Effector memory CD8-positive, alpha-beta T cell (primary cell): ENCODE data around the gene CDH13.

Source experiments
- ATAC-seq: fragments of 150-1000 bp; cut with Tn5 transposase; replicated peaks from 2 replicates; pipeline ENCODE4 v1.10.0; 2021; ENCODE audit warnings: mild to moderate bottlenecking, moderate library complexity
- DNase-seq, 3 experiments: peaks; one replicate each; pipeline ENCODE4 v3.0.0; 2021
- H3K27ac Mint-ChIP-seq, 2 donors: one replicate each; pipeline ENCODE4 v1.8.0; 2022; ENCODE audit warnings: mild to moderate bottlenecking in 2 of 2, mixed read lengths in 2 of 2, moderate library complexity in 2 of 2
- H3K27me3 Mint-ChIP-seq, 2 donors: one replicate each; pipeline ENCODE4 v1.8.0; 2022; ENCODE audit warnings: mixed read lengths in 2 of 2
- H3K36me3 Mint-ChIP-seq: one replicate; pipeline ENCODE4 v1.8.0; 2022; ENCODE audit warnings: mild to moderate bottlenecking, moderate library complexity, mixed read lengths; ENCODE audit not compliant: insufficient read depth
- H3K4me1 Mint-ChIP-seq, 2 donors: one replicate each; pipeline ENCODE4 v1.8.0; 2022; ENCODE audit warnings: low read depth in 2 of 2, mixed read lengths in 2 of 2
- H3K4me3 Mint-ChIP-seq, 2 donors: one replicate each; pipeline ENCODE4 v1.8.0; 2022; ENCODE audit warnings: mild to moderate bottlenecking in 2 of 2, mixed read lengths in 2 of 2, moderate library complexity in 2 of 2
- H3K9me3 Mint-ChIP-seq, 2 donors: one replicate each; pipeline ENCODE4 v1.8.0; 2022; ENCODE audit warnings: mixed read lengths in 2 of 2

The CDH13 gene

DNA sequence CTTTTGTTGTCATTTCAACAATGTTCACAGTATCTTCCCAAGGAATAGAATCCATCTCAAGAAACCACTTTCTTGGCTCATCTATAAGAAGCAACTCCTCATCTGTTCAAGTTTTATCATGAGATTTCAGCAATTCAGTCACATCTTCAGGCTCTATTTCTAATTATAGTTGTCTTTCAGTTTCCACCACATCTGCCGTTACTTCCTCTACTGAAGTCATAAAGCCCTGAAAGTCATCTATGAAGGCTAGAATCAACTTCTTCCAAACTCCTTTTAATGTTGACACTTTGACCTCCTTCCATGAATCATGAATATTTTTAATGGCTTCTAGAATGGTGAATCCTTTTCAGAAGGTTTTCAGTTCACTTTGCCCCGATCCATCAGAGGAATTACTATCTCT, 102.1 kb downstream of the CDH13 start:
- Mint-ChIP-seq H3K9me3 (no peaks in the 10 kb centered on the region), H3K36me3 (no peaks in the 10 kb centered on the region), H3K27ac (no peak overlapping the region), H3K4me3 (no peak overlapping the region), H3K4me1 (no peaks in the 10 kb centered on the region), H3K27me3 (no peaks in the 10 kb centered on the region)
- DNase-seq = no peak
- no peak for ATAC-seq

DNA sequence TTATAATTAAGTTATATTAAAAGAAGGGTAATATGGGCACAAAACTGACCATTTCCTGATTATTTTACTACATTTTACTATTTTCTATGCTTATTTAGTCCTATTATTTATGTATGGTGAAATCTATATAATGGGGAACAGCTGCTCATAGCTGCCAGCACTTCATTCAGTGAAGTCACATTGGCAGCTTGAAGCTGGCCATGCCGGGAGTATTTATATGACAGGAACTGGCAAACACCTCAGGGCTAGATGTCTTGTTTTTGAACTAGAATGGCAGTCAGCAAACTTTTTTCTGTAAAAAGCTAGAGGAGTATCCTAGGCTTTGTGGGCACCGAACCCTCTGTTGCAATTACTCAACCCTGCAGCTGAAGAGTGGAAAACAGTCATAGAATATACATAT, 104.1 kb downstream of the CDH13 start:
- ATAC-seq (no peak), DNase-seq (no peak)
- H3K4me1 Mint-ChIP-seq = no peaks in the 10 kb centered on the region
- no peaks in the 10 kb centered on the region for H3K36me3 Mint-ChIP-seq
- H3K27ac Mint-ChIP-seq = no peak overlapping the region
- H3K9me3 Mint-ChIP-seq = no peaks in the 10 kb centered on the region
- no peaks in the 10 kb centered on the region for H3K27me3 Mint-ChIP-seq
- H3K4me3 Mint-ChIP-seq = no peak overlapping the region

DNA sequence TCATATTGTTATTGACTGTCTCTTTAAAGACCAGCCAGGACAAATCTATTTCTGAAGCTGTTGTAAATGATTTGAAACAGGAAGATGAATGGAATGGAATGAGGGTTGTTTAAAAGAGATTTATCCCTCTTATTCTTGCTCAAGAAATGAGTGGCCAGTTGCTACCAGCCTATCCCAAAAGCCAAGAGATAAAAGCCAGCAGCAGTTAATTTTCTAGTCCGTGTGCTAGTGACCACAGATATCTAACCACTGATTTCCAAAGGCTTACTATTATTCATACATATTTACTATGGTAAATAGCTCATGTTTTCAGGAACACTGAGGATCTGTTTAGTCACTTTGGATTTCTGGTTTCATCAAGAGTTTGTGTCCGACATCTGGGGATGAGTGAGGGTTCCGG, 105.7 kb downstream of the CDH13 start:
- no peak overlapping the region for H3K4me3 Mint-ChIP-seq
- DNase-seq (no peak), ATAC-seq (no peak)
- H3K27me3 Mint-ChIP-seq = peaks cover 7 to 10% of the 10 kb centered on the region in 2 donors
- no peaks in the 10 kb centered on the region for H3K4me1 Mint-ChIP-seq
- no peaks in the 10 kb centered on the region for H3K36me3 Mint-ChIP-seq
- no peaks in the 10 kb centered on the region for H3K9me3 Mint-ChIP-seq
- no peak overlapping the region for H3K27ac Mint-ChIP-seq

DNA sequence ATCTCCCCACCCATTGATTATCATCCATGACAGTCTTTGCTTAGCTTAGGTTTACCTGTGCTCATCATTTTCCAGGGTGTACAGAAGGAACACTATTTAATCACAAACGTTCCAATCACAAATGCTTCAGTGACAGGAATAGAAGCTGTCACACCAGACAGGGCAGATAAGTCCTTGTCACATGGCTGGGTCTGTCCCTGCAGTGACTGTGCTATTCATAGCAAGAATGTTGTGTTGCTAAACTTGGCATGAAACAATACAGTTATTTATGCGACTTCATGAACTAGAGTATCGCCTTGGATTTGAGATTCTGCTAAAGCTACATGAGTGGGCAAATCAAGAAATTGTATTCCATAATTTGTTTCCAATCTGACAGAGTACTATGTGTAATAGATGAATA, 108.4 kb downstream of the CDH13 start:
- no peak overlapping the region for H3K27ac Mint-ChIP-seq
- H3K4me3 Mint-ChIP-seq = no peak overlapping the region
- peaks cover 9 to 22% of the 10 kb centered on the region in 2 donors for H3K27me3 Mint-ChIP-seq
- ATAC-seq = no peak
- no peaks in the 10 kb centered on the region for H3K9me3 Mint-ChIP-seq
- DNase-seq = no peak
- H3K4me1 Mint-ChIP-seq = peaks cover 0 to 5% of the 10 kb centered on the region in 2 donors
- H3K36me3 Mint-ChIP-seq = no peaks in the 10 kb centered on the region

DNA sequence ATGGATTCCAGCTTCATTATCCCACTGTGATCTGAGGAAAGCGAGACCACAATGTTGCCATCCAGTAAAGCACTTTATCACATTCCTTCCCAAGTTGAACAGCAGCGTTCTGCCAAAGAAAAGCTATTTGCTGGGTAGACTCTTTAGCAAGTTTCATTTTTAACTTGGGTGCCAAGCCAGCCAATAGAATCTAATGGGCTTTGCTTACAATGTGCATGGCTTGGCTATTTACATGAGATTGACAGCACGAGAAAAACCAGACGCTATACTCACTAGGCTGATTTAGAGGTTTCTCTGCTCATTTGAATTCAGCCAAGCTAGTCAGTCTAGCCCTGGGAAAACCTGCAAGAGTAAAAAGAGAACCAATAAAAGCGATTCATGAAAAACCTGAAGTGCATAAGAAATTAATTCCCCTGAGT, 108.9 kb downstream of the CDH13 start:
- ATAC-seq = no peak
- Mint-ChIP-seq H3K9me3 (no peaks in the 10 kb centered on the region), H3K4me1 (peaks cover 0 to 5% of the 10 kb centered on the region in 2 donors), H3K27me3 (peaks cover 12 to 27% of the 10 kb centered on the region in 2 donors), H3K4me3 (no peak overlapping the region), H3K27ac (no peak overlapping the region), H3K36me3 (no peaks in the 10 kb centered on the region)
- no peak for DNase-seq

DNA sequence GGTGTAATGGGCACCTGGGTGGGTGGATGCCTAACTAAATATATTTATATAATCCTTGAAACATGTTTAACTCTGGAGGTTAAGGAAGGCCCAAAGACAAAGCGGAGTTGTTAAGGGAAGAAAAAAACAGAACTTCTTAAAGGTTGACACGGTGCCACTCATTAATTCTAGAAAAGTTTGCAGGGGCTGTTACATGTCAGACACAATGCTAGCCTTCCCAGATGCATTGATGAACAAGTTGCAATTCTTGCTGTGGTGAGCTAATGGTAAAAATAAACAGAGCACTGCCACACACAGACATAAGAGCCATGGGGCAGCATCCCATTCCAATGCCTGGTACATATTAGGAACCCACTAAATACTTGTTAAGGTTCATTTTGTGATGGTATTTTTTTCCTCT, 109.5 kb downstream of the CDH13 start:
- DNase-seq (no peak), ATAC-seq (no peak)
- H3K9me3 Mint-ChIP-seq = no peaks in the 10 kb centered on the region
- peaks cover 17 to 32% of the 10 kb centered on the region in 2 donors for H3K27me3 Mint-ChIP-seq
- H3K36me3 Mint-ChIP-seq = no peaks in the 10 kb centered on the region
- peaks cover 0 to 5% of the 10 kb centered on the region in 2 donors for H3K4me1 Mint-ChIP-seq
- H3K4me3 Mint-ChIP-seq = no peak overlapping the region
- H3K27ac Mint-ChIP-seq = no peak overlapping the region

DNA sequence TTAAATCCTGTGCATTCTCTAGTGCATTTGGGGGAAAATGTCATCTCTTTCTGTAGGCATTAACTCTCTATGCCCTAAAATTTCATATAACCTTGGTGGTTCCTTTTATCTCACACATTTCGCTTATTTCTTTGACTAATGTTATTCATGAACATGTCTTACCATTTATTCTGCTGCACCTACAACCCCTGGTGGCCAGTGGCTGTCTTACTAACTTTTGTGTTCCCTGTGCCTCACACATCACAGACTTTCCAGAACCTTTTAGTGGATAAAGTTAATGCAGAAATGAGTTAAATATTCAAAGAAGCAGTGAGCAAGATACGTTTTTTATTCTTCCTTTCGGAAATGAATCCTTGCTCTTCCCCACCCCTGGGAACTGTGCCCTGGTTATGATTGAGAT, 111.9 kb downstream of the CDH13 start:
- no peaks in the 10 kb centered on the region for H3K36me3 Mint-ChIP-seq

DNA sequence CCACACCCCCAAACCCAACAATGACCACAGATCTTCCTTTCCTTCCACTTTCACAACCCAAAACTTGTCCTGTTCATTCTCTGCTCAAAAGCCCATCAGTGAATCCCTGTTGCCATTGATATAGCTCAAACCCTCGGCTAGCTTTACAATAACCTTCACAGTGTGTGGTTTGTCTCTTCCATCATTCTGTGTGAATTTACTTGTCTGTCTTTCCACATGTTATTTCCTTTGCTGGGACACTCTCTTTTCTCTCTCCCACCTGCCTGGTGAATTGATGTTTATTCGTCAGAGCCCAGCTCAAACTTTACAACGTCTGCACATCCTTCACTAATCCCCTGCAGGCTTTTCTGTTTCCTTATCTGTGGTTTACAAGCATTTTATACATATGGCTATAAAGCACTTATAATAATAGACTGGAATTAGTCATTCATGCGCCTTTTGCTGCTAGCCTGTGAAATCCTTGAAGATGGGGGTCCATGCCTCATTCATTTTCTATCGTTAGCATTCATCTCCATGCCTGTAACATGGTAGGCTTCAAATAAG, 114.4 kb downstream of the CDH13 start:
- no peak for ATAC-seq
- peaks cover 33 to 44% of the 10 kb centered on the region in 2 donors for H3K27me3 Mint-ChIP-seq
- H3K9me3 Mint-ChIP-seq = no peaks in the 10 kb centered on the region
- peaks cover 0 to 5% of the 10 kb centered on the region in 2 donors for H3K4me1 Mint-ChIP-seq
- H3K4me3 Mint-ChIP-seq = no peak overlapping the region
- no peak overlapping the region for H3K27ac Mint-ChIP-seq
- no peaks in the 10 kb centered on the region for H3K36me3 Mint-ChIP-seq
- DNase-seq = no peak

More for the DNA sequence above, 111.9 kb downstream of the CDH13 start:
- ATAC-seq (no peak), DNase-seq (no peak)
- Mint-ChIP-seq H3K4me1 (peaks cover 0 to 5% of the 10 kb centered on the region in 2 donors), H3K4me3 (no peak overlapping the region), H3K9me3 (no peaks in the 10 kb centered on the region), H3K27me3 (peaks cover 21 to 35% of the 10 kb centered on the region in 2 donors), H3K27ac (no peak overlapping the region)

DNA sequence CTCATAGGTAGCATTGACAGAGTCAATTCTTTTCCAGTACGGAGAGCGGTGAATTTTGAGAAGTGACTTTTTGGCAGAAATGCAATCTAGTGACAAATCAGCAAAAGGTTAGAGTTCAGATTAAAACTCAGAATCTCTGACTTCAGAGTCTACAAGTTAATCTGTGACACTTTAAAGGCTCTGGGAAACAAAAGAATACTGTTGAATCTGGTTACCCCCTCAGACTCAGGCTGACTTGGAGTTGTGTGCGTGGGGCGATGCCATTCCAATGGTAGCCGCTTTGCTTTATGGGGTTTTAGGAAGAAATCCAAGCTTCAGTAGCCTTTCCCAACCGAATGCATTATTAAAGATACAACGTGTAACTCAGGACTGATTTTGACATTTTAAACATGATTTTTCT, 118.2 kb downstream of the CDH13 start:
- Mint-ChIP-seq H3K9me3 (no peaks in the 10 kb centered on the region), H3K27ac (no peak overlapping the region), H3K4me1 (no peaks in the 10 kb centered on the region), H3K36me3 (no peaks in the 10 kb centered on the region), H3K27me3 (peaks cover 48 to 51% of the 10 kb centered on the region in 2 donors), H3K4me3 (no peak overlapping the region)
- ATAC-seq (no peak), DNase-seq (no peak)

DNA sequence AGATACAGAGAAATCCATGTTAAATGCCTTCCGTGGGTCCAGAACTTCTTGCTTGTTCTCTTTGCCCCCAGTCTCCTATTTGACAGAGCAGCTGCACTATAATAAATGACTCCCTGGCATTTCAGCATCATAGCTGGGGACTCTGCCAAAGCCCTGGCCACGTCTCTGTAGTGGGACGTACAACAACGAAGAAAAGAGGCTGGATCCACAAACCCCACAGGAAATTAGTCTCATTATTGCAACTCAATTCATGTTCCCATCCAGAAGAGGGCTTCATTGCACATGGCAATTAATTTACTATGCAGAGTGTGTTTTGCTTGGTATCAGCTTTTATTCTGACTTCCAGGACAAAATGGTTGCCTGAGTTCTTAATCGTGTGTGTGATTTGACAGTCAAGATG, 121.3 kb downstream of the CDH13 start:
- H3K9me3 Mint-ChIP-seq = no peaks in the 10 kb centered on the region
- no peak overlapping the region for H3K4me3 Mint-ChIP-seq
- H3K27ac Mint-ChIP-seq = no peak overlapping the region
- peaks cover 41 to 43% of the 10 kb centered on the region in 2 donors for H3K27me3 Mint-ChIP-seq
- H3K36me3 Mint-ChIP-seq = no peaks in the 10 kb centered on the region
- DNase-seq = no peak
- no peaks in the 10 kb centered on the region for H3K4me1 Mint-ChIP-seq
- ATAC-seq = no peak

DNA sequence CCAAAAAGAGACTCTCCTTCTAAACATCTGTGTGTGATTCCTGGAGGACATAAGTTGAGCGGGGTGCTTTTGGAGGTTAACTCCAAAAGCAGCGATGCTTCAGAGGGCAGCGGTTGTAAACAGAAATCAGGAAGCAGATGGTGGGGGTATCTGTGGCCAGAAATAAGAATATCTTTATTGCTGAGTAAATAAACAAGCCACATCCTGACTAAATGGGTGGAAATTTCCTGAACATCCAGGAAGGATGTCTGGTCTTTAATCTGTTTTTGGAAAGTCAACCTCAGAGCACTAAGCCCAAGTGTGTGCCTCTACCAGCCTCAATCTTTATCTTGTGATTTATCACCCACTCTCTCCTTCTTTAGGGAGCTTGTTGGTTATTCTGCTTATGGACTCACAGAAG, 123.3 kb downstream of the CDH13 start:
- Mint-ChIP-seq H3K27ac (no peak overlapping the region), H3K4me1 (no peaks in the 10 kb centered on the region), H3K9me3 (no peaks in the 10 kb centered on the region), H3K36me3 (no peaks in the 10 kb centered on the region), H3K4me3 (no peak overlapping the region), H3K27me3 (peaks cover 31 to 34% of the 10 kb centered on the region in 2 donors)
- ATAC-seq (no peak), DNase-seq (no peak)

DNA sequence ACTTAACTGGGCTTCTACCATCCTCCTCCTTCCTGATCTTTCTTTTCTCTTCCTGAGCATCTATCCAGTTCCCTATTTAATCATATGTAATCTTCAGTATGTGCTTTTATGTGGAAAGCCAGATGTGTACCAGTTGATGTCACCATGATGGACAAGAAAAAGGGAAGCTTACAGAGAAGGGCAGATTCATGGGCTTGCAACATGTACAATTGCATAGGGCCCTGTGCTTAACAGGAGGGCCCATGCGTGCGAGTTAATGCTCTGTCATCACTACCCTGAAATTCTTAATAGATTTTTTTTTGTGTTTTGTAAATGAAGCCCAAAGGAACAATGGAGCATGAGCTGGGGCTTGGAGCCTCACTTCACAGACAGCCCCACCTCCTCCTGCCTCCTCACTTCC, 124.3 kb downstream of the CDH13 start:
- Mint-ChIP-seq H3K9me3 (no peaks in the 10 kb centered on the region), H3K36me3 (no peaks in the 10 kb centered on the region), H3K27me3 (peaks cover 30 to 34% of the 10 kb centered on the region in 2 donors), H3K4me3 (no peak overlapping the region), H3K27ac (no peak overlapping the region), H3K4me1 (no peaks in the 10 kb centered on the region)
- ATAC-seq (no peak), DNase-seq (no peak)

DNA sequence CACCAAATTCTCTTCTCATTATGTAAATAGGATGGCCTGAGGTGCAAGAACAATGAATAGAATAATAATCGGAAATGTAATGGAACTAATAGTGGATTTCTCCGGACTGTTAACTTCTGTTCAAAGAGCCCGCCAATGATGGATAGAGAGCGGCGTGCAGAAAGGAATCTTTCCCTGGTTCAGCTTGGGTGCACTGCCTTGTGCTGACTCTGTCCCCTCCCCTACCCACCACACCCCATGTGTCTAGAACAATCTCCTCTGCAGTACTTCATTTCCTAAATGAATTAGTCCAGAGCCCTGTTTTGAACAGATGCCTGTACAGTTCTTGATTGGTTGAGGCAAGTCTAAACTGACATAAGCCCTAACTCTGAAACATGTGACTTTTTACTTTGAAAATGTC, 125.4 kb downstream of the CDH13 start:
- no peak overlapping the region for H3K27ac Mint-ChIP-seq
- DNase-seq = no peak
- H3K4me3 Mint-ChIP-seq = no peak overlapping the region
- no peaks in the 10 kb centered on the region for H3K9me3 Mint-ChIP-seq
- H3K36me3 Mint-ChIP-seq = no peaks in the 10 kb centered on the region
- no peaks in the 10 kb centered on the region for H3K4me1 Mint-ChIP-seq
- H3K27me3 Mint-ChIP-seq = peaks cover 26 to 29% of the 10 kb centered on the region in 2 donors
- ATAC-seq = no peak

DNA sequence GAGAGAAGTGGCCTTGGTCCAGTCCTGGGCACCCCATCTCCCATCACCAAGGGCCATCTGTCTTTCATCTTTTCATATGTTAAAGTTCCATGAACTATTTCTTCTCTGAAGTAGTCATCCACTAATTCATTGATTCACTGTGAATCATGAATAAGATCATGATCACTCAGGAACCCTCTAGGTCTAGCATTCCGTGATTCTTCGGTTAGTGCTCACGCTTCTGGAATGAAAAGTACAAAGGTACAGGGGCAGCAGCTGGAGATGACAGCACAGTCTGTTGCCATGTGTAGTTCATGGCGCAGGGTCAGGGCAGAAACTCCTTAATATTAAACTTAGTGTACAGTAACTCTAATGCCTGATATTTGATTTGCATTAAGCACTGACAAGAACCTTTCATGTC, 127.1 kb downstream of the CDH13 start:
- Mint-ChIP-seq H3K27ac (no peak overlapping the region), H3K9me3 (no peaks in the 10 kb centered on the region), H3K4me1 (no peaks in the 10 kb centered on the region), H3K4me3 (no peak overlapping the region), H3K36me3 (no peaks in the 10 kb centered on the region), H3K27me3 (peaks cover 17 to 20% of the 10 kb centered on the region in 2 donors)
- ATAC-seq (no peak), DNase-seq (no peak)
